Measurements from ENCODE around the gene PTPRM. TPM values are rescaled to one million over a fixed set of nuclear protein-coding genes. Genes with fewer than 3 reads are reported as not detected.

PTPRM gene
- total and polyA plus RNA-seq, 2 of the 4 experiments (the other 2 are of a cell fraction), result 28.3 to 51.2 TPM

GRCh38 chr18:8365528-8365927 lies 798.4 kb downstream of the PTPRM start:
- H3K18ac ChIP-seq (ENCODE audit: low read depth, low read length), result no peak overlapping the region
- H4K20me1 ChIP-seq (ENCODE audit: insufficient read depth, low read length), result no peaks in the 10 kb centered on the region
- no peaks in the 10 kb centered on the region for H3K9me3 ChIP-seq (ENCODE audit: control insufficient read depth, insufficient read depth, low read length)
- BruUV-seq (replicated peaks), result no TSS peak
- no peak overlapping the region for H3K4ac ChIP-seq (ENCODE audit: low read depth, low read length)
- no peak overlapping the region for H2AK9ac ChIP-seq (replicated peaks; ENCODE audit: low read depth, low read length, poor library complexity)
- no peak overlapping the region for H3K9ac ChIP-seq (ENCODE audit: low read depth, low read length)
- no peak for TF ChIP-seq MAZ (IDR thresholded peaks at IDR 0.05; ENCODE audit: borderline replicate concordance, low read depth, low read length)
- no peak for TF ChIP-seq POLR2A (IDR thresholded peaks at IDR 0.05; ENCODE audit: low read depth, low read length)
- no peak for TF ChIP-seq CTCF (conservative IDR thresholded peaks at IDR 0.05; ENCODE audit: low read depth, low read length)
- TF ChIP-seq CEBPB (IDR thresholded peaks at IDR 0.05; ENCODE audit: low read depth, low read length), result no peak
- TF ChIP-seq MAFK (IDR thresholded peaks at IDR 0.05; ENCODE audit: low read depth, low read length), result no peak
- TF ChIP-seq USF2 (IDR thresholded peaks at IDR 0.05; ENCODE audit: low read depth, low read length), result no peak
- TF ChIP-seq MXI1 (IDR thresholded peaks at IDR 0.05; ENCODE audit: borderline replicate concordance, low read depth, low read length), result no peak
- no peak for TF ChIP-seq FOS (IDR thresholded peaks at IDR 0.05; ENCODE audit: low read depth, low read length)
- TF ChIP-seq NFE2L2 (IDR thresholded peaks at IDR 0.05; ENCODE audit: low read depth, low read length), result no peak
- H2AFZ ChIP-seq (replicated peaks; ENCODE audit: low read length, poor library complexity), result no peak overlapping the region
- H2BK20ac ChIP-seq (ENCODE audit: low read depth, low read length), result no peak overlapping the region
- H4K8ac ChIP-seq (ENCODE audit: low read depth in 2 of 2, low read length in 2 of 2), result no peak overlapping the region
- H4K91ac ChIP-seq (ENCODE audit: insufficient read depth, low read depth, low read length), result no peak overlapping the region
- H3K23ac ChIP-seq (ENCODE audit: low read depth, low read length), result no peak overlapping the region
- no peak overlapping the region for H2BK120ac ChIP-seq (ENCODE audit: low read depth, low read length)
- H3K36me3 ChIP-seq (ENCODE audit: control insufficient read depth, insufficient read depth, low read length), result no peaks in the 10 kb centered on the region
- peaks cover 8% of the 10 kb centered on the region; the same call in 1 of the 2 replicates for H3K9me1 ChIP-seq (ENCODE audit: insufficient read depth, low read length)
- no peak overlapping the region for H3K4me3 ChIP-seq (ENCODE audit: insufficient read depth, low read depth, low read length)
- peaks cover 10% of the 10 kb centered on the region for H3K4me1 ChIP-seq (ENCODE audit: control insufficient read depth, insufficient read depth, low read length)
- in situ Hi-C loops (cut with MboI; ENCODE audit: low sequenced_read_pairs) (no loop called here), intact Hi-C loops (cut with micrococcal nuclease) (no loop called here), dilution Hi-C loops (cut with HindIII; ENCODE audit: low sequenced_read_pairs, unreplicated experiment) (no loop called here)
- H3K4me2 ChIP-seq (ENCODE audit: low read depth, low read length), result no peak overlapping the region
- WGBS, 2 experiments (ENCODE audit: extremely low coverage in 2 of 2, insufficient read length in 1 of 2), result 100% methylated on average over 1 of the region's 2 CpGs; no CpG with 5 or more reads in 1 of the 2 experiments
- H2BK15ac ChIP-seq (ENCODE audit: low read depth, low read length), result no peak overlapping the region
- no peak overlapping the region for H4K5ac ChIP-seq (ENCODE audit: low read depth, low read length)
- H3K27ac ChIP-seq (ENCODE audit: insufficient read depth, low read length), result no peak overlapping the region
- ATAC-seq (ENCODE audit: low read depth) (no peak), DNase-seq (no peak)
- POLR2A ChIA-PET (ENCODE audit: unreplicated experiment), result no interaction called here
- CTCF ChIA-PET, result no interaction called here
- no peaks in the 10 kb centered on the region for H3K79me1 ChIP-seq (ENCODE audit: low read depth in 1 of 2, low read length in 2 of 2)
- H3K14ac ChIP-seq (replicated peaks; ENCODE audit: low read depth, low read length), result no peak overlapping the region
- no peak overlapping the region for H2BK5ac ChIP-seq (ENCODE audit: low read depth, low read length, poor library complexity, severe bottlenecking)
- no peak overlapping the region for H3K56ac ChIP-seq (ENCODE audit: extremely low read depth, insufficient read depth, low read length)
- H3K27me3 ChIP-seq (ENCODE audit: control insufficient read depth, insufficient read depth, low read length), result peaks cover 3% of the 10 kb centered on the region
- no peak overlapping the region for H2AK5ac ChIP-seq (ENCODE audit: low read depth, low read length)
